GM19043 (cell line): ENCODE measurements around the gene ADIPOR2.
"Not testable (repeated sequence)": the region's sequence is repeated elsewhere in the genome, so short reads cannot be mapped to it uniquely, and the experiment has no call there.

Experiments
- ATAC-seq: cut with Tn5 transposase; IDR thresholded peaks from one replicate; pipeline ENCODE4 v1.9.1; 2021; ENCODE audit warnings: low read depth; ENCODE audit not compliant: unreplicated experiment

Gene ADIPOR2

DNA sequence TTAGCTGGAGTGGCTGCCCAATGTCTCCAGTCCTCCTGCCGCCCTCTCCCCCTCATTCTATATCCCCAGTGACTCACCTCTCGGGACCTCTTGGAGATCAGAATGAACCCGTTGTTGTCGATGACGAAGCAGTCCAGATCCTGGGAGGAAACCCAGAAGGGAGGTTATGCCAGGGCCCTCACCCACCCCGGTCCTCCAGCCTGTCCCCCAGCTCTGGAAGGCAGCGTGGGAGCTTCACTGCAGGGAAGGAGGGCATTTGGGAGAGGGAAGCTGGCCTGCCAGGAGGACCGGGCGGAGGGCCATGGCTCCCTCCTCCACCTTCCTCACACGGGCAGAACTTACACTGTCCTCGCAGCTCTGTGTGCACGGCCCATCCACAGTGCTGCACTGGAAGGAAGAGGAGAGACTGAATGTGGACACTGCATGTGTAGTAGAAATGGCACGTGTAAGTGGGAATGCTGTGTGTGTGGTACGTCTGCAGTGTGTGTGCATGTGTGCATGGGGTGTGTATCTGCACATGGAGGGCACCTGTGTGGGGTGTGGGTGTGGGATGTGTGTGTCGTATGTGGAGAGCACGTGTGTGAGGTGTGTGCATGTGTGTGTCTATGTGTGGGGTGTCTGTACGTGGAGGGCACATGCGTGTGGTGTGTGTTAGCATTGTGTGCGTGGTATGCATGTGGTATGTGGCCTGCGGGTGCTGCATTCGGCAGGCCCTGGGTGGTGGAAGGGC, 119.5 kb downstream of the ADIPOR2 start:
- no peak for ATAC-seq

DNA sequence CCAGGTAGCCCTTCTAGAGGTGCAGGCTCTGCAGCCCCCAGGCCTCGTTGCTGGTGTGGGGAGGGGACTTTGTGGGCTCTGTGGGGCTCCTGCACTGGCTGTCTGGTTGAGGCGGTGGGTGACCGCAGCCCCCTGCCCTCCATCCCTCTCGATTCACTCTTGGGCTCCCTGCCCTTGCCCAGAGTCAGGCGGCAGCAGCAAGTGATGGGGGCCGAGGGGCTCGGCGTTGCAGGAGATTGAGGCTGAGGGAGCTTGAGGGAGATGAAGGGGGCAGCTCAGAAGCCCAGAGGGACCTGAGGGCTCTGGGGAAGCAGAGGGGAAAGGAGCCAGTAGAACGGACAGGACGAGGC, 120.0 kb downstream of the ADIPOR2 start:
- no peak for ATAC-seq

DNA sequence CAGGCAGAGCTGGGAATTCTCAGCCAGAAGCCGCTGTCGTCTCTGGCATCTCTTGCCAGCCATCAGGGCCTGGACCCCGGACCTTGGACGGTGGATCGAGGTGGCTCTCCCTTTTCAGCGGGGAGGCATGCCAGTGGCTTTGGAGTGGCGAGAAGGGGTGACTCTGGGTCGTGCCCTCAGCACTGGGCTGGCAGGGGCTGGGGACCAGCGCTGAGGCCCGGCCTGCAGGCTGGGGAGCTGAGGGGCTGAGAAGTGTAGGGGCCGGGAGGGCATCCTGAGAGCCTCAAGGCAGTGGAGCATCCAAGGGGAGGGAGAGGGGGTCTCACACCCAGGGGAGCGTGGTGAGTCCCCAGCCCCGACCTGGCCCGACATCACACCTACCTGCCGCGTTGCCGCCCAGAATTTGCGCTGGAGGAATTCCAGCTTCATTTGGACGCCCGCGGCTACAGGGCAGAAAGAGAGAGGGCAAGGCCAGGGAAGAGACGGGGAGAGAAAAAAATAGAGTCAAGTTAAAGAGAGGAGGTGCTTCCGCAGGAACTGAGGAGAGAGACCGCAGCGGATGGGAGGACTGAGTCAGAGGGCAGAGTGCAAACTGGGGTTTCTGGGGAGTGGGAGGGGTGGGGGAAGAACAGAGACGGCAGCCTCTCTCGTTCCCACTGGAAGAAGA, 120.5 kb downstream of the ADIPOR2 start:
- no peak for ATAC-seq

DNA sequence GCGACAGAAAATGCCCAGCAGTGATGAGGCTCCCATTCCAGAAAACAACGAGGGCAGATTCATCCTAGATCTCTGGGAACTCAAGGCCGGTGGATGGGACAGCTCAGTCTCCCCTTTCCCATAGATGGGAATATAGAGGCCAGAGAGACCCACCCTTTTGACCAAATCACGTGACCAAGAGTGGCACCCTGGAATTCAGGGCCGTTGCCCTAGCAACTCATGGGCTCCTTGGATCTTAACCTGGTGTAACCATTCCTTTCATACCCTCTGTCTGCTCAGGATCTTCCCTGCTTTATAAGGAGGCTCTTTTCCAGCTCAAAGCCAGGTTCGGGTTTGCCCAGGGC, 121.0 kb downstream of the ADIPOR2 start:
- ATAC-seq = no peak

DNA sequence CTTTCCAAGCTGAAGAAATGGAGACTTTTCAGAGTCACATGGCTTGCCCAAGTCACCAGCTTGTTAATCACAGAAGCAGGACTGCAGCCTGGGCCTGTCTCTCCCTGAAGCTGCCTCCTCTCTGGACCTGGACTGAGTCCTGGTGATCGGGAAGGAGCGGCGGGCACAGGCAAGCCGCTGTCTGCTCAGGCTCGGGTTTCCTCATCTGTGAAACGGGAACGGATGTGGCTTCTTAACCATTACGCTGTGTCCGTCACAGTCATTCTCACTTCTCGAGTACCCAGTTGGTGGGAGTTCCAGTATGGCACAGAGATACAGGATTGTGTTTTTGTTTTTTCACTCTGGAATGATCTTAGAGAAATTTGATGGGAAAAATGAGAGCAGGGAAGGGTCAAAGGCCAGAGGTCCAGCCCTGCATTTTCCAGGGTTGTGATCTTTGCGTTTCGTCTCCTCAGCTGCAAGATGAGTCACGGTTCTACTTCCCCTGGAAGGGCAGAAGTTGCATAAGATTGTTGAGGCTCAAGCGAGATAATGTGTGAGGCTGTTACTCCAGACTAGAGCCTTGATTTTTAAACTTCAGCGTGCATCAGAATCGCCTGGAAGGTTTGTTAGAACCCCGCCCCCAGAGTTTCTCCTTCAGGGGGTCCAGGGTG, 121.9 kb downstream of the ADIPOR2 start:
- no peak for ATAC-seq

DNA sequence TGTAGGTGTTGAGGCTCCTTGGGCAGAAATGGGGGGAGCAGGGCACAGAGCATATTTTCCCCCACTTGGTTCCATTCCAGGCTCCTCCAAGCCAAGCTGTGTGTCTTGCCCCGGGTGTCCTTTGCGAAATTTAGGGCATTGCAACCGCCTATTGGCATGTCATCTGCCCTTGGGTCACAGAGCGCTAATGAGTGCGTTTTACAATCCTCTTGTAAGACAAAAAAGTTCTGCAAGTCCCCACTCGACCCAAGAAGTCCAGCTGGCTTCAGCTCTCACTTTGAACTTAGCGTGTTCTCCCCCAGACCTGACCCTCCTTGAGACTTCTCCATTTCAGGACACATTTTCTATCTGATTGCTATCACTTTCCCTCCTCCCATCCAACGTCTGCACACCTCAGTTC, 123.4 kb downstream of the ADIPOR2 start:
- no peak for ATAC-seq

DNA sequence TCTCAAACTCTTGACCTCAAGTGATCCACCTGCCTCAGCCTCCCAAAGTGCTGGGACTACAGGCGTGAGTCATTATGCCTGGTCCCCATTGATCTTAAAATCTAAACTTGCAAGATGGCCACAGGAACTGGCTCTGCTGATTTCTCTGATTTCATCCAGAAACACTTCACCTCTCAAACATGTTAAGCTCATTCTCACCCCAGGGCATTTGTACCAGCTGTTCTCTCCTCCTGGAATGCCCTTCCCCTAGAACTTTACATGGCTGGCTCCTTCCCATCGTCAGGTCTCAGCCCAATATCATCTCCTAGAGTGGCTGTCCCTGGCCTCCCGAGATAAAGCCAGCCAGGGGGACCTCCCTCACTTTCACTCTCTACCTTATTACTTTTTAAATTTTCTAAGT, 124.2 kb downstream of the ADIPOR2 start:
- ATAC-seq = no peak

DNA sequence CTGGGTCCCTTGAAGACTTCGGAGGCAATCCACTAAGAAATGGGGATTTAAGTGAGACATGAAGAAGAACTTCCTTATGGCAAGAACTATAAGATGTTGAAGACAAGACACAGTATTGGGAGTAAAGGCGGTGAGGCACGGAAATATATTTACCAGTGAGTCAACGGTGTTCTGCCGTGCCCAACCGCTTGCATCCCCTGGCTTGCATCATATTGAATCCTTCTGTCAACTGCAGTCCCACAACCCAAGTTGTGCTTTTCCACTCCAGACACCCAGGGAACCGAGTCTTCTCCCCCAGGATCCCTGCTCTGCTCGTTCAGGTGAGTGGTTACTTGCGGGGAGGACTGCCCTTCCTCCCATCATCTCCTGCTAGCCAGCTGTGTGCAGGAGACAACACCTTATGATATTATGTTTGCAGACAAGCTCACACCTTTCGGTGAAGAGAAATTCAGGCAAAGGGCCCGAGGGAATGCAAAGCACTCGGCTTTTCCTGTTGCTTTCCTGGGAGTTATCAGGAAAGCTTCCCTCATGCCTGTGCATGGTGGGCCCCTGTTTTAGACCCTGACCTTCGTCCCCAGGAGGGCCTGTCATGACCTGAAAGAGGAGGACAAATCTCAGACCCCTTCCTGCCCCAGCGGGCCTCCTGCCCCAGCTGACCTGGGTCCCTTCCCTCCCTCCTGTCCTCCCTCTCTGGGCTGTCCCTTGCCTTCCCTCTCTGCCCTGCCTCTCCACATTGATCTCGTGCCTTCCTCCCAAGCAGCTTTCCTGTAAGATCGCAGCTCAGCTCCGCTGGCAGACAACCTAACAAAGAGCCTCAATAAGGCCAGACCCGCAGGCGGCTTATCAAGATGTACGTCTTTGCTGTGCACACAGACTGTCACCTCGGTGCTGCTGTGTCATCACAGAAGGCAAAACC, 125.2 kb downstream of the ADIPOR2 start:
- no peak for ATAC-seq

DNA sequence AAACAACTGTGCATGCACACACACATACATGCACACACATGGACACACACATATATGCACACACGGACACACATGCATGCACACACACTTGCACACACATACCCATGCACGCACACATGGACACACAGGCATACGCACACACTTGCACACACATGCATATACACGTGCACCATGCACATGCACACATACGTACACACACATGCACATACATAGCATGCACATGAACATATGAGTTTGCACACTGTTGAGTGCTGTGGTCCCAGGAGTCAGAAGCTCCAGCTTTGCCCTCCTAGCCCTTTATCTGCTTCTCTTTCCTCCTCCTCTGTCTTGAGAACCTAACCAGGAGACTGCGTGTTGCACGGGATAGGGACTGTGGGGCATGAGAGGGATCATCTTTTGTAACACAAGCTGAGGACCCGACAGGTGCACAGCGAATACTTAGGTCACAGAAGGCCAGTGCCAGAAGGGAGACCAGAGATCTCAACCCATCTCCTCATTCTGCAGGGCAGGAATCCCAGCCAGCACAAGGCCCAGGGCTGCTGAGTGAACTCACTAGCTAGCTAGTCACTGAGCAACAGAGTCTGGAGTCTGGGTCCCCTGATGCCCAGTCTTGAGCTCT, 126.0 kb downstream of the ADIPOR2 start:
- ATAC-seq = no peak

DNA sequence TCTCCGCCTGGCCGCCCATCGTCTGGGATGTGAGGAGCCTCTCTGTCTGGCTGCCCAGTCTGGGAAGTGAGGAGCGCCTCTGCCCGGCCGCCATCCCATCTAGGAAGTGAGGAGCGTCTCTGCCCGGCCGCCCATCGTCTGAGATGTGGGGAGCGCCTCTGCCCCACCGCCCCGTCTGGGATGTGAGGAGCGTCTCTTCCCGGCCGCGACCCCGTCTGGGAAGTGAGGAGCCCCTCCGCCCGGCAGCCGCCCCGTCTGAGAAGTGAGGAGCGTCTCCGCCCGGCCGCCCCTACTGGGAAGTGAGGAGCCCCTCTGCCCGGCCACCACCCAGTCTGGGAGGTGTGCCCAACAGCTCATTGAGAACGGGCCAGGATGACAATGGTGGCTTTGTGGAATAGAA, 127.1 kb downstream of the ADIPOR2 start:
- not testable (repeated sequence) for ATAC-seq

DNA sequence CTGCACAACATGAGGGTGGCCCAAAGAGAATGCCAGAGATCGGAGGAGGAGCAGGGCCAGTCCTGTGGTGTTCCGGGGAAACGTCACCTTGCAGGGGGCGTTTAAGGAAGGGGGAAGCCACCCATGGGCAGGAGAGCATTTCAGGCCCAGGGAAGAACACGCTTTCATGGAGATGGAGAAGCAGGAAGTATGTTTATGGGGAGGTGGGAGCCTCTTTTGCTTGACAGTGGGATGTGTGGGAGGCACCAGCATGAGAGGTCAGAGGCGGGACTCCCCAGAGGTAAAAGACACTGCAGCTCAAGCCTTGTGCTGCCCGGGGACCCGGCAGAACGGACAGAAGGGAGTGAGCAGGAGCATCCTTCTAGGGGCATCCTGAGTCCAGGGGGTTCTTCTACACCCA, 128.2 kb downstream of the ADIPOR2 start:
- no peak for ATAC-seq

DNA sequence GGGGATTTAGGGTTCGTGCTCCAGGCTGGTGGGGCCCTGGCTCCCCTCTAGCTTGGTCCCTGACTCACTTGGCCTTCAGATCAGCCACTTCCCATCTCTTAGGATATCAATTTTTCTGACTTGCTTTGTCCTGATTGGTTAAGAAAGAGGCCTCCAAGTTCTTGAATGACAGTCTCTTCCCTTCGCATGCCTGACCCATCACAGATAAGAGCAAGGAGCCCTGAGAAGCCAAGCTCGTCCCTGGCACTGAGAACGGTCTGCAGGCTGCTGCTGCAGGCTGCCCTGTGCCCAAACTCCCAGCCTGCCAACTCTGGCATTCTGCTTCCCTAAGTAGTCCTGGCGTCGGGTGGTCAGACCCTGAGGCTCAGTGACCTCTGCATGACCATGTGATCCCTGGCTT, 128.7 kb downstream of the ADIPOR2 start:
- no peak for ATAC-seq

DNA sequence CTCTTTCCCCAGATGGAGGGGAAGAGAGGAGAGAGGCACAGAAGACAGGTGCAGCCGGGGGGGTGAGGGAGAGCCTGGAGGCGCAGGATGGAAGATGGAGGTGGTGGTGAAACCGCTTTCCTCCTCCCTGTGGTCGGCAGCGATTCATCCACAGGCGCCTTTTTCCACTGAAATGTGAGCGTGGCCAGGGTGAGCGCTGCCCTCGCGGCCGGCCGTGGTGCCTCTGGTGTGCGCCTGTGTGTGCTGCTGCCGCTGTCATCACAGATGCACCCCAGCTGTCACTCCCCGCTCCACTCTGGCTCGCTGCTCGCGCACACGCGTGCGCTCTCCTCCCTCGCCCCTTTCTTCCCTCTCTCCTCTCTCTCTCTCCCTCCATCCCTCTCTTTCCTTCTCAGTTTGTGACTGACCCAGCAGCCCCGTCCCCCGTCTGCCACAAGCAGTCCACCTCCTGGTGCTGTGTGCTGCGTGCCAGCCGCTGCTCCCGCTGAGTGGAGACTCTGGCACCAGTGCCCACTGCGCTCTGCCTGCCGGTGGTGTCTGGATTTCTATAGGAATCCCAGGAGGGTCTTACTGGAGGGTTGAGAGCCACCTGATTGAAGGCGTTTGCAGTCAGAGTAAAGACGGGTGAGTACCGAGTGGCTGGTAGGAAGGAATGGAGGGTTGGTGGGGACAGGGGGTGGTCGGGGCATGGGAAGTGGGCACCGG, 129.5 kb downstream of the ADIPOR2 start, which contains the start of gene LRTM2:
Gene LRTM2, plus strand, starts transcription at position 375 of the 705 bp plus-strand sequence. CDS start 7,584 bp downstream, outside the sequence.
- no peak for ATAC-seq

DNA sequence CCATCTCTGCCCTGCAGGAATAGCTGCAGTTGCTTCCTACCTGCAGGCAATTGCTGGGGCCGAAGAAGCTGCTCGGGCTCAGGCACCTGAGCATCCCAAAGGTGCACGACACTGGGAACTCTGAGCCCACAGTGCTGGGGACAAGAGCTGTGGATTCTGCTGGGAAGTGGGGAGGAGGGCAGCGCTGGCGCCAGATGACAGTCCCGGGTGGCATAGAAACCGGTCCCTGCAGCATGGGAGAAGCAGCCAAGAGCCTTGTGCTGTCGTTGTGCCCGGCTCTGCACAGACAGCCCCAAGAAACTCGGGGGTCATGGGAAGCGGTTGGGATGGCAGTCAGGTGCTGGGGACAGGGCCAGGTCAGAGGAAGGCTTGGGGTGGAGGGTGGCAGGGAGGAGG, 130.0 kb downstream of the ADIPOR2 start:
- no peak for ATAC-seq

DNA sequence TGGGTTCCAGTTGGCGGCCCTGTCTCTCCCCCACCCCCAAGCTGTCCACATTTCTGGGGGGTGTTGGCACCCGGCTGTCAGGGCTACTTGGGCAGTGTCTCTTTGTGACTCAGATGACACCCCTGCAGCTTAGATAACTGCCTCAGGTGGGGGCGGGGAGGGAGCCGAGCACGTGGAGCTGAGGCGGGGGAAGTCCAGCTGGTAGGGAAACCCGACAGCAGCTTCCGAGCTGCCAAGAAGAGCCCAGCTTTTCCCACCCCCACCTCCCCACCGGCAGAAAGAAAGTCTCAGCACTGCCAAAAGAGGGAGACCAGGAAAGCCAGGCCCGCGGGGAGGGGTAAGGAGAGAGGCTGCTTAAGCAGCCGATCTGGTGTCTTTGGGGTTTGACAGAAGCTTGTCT, 130.9 kb downstream of the ADIPOR2 start:
- no peak for ATAC-seq

DNA sequence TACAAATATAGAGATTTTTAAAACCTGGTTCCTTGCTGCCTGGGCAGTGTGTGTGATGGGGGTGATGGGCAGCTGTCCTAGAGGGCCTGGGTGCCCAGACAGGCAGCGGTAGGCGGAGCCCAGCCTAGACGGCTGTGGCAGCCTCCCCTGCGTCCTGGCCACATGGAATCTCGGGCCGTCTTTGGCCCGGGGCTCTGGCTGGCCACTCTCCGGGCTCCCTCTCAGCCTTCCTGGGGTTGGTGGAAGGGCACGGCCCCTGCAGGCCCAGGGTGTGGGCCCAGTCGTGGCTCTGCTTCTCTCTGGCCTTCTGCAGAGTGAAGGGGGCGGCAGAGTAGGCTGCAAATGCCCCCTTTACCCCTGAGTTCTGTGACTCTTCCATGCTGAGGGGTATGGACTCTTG, 131.8 kb downstream of the ADIPOR2 start:
- ATAC-seq = no peak

DNA sequence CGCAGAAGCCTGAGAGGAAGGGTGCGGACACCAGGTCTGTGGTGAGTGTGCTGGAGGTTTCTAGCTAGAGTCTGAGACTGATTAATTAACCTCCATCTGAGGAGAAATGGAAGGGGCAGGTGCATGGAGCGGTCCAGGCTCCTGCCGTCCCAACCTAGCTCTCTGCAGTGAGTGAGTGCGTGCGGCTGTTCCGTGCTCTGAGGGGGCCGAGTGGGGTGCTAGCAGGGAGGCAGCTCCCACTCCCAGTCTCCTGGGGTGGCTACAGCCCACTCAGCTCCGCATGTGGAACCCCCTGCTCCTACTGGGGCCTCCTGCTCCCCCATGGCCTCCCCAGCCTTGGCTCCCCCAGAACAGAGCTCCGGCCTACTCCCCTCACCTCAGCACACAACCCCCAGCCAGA, 132.4 kb downstream of the ADIPOR2 start:
- no peak for ATAC-seq

DNA sequence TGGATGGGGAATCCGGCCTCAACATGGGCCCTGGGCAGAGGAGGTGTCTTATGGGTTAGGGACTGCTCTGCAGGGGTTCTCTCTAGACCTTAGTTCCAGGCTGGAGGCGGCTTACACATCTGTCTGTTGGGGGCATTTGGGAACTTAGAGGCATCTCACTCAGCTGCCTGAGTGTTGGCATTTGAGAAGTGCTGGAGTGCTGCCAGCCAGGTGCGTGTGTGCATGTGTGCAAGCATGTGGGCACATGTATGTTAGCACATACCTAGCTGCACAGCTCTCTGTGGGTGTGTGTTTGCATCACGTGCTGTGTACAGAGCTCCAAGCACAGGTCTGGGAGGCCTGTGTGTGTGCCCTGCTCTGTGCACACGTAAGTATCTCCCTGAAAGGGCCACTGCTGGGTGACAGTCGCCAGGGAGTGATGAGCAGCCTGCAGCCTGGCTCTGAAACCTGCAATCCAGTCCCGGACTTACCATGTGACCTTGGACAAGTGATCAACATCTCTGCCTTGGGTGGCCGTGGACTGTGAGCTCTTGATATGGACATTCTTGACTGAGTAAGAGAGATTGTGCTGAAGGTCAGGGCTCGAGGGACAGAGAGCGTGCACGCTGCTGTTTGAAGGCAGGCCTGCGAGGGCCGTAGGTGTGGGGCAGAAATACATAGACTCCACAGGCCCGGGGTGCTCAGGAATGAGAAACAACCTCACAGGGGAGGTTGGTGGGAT, 134.7 kb downstream of the ADIPOR2 start:
- ATAC-seq = no peak

DNA sequence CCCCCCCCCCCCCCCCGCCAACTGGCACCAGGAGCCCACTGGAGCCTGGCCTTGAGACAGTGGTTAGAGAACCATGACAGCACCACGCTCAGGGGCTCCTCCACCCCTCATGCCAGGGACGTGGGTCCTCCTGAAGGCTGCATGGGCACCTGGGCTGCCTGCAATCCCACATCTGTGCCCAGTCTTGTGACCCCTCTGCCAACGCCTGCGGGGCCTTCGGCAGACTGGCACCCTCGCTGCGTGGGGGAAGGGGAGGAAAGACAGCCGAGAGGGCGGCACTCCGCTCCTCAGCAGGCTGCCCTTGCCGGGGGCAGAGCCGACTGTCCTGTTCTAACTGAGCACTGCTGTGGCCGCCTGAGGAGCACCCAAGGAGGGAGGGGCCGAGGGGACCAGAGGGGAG, 135.5 kb downstream of the ADIPOR2 start:
- no peak for ATAC-seq
